H1 (cell line): ENCODE measurements around the gene ZSCAN10. TPM values are rescaled to one million over a fixed set of nuclear protein-coding genes. Genes with fewer than 3 reads are reported as not detected.

Experiments used
- CTCF ChIA-PET: fragments of 300-600 bp; sonication (Branson Sonifier 250); formaldehyde crosslinking; loops from one replicate; lab custom pipeline; 2021; ENCODE audit not compliant: partially characterized antibody; lab: Charles Lee
- POLR2A ChIA-PET: fragments of 300-600 bp; sonication (Branson Sonifier 250); formaldehyde crosslinking; loops from one replicate; lab custom pipeline; 2021; ENCODE audit warnings: inconsistent platforms; ENCODE audit not compliant: partially characterized antibody; lab: Charles Lee
- DNase-seq, 2 experiments: peaks; one replicate each; pipeline versions ENCODE4 v3.0.0 to v3.0.0-alpha.2; 2010 to 2022; ENCODE audit warnings: low spot score in 2 of 2, low read depth in 1 of 2, mixed read lengths in 1 of 2
- FAIRE-seq: peaks from 2 replicates; lab custom pipeline; 2011; peaks lifted over from hg19 to GRCh38; lab: Jason Lieb, UNC
- H2AFZ ChIP-seq: 2 replicates; pipeline ENCODE4 v1.8.1; 2012; ENCODE audit warnings: low read length, inconsistent platforms
- H2AK5ac ChIP-seq: 2 replicates; pipeline ENCODE4 v1.6.1; 2013; ENCODE audit warnings: low read depth, low read length
- H2BK120ac ChIP-seq: replicated peaks from 2 replicates; pipeline ENCODE3; 2013; ENCODE audit warnings: low read depth, low read length, inconsistent platforms
- H2BK12ac ChIP-seq: 2 replicates; pipeline ENCODE4 v1.6.1; 2013; ENCODE audit warnings: low read depth, low read length
- H2BK15ac ChIP-seq: 2 replicates; pipeline ENCODE4 v1.6.1; 2013; ENCODE audit warnings: low read length
- H2BK20ac ChIP-seq: 2 replicates; pipeline ENCODE4 v1.6.1; 2013; ENCODE audit warnings: low read length
- H2BK5ac ChIP-seq: 2 replicates; pipeline ENCODE4 v1.6.1; 2013; ENCODE audit warnings: low read depth, low read length
- H3K14ac ChIP-seq: 2 replicates; pipeline ENCODE4 v1.6.1; 2013; ENCODE audit warnings: inconsistent platforms; ENCODE audit not compliant: insufficient read length
- H3K18ac ChIP-seq: 2 replicates; pipeline ENCODE4 v1.6.1; 2013; ENCODE audit warnings: low read length; ENCODE audit errors: extremely low read depth
- H3K23ac ChIP-seq: 2 replicates; pipeline ENCODE4 v1.6.1; 2013; ENCODE audit warnings: inconsistent platforms; ENCODE audit not compliant: insufficient read length
- H3K23me2 ChIP-seq: 2 replicates; pipeline ENCODE4 v1.6.1; 2013; ENCODE audit warnings: low read depth, low read length
- H3K27ac ChIP-seq: 2 replicates; pipeline ENCODE4 v1.6.1; 2011; ENCODE audit warnings: low read depth, low read length, inconsistent platforms
- H3K27me3 ChIP-seq, 4 experiments: replicated peaks in 1 of 4; 1 replicate in 1 of 4; 2 replicates in 3 of 4; pipeline versions ENCODE4 v1.6.1 to v1.8.1; 2011 to 2013; ENCODE audit warnings: low read length in 3 of 4, mild to moderate bottlenecking in 3 of 4, inconsistent platforms in 2 of 4, mixed read lengths in 2 of 4, moderate library complexity in 1 of 4; ENCODE audit not compliant: control insufficient read depth in 3 of 4, insufficient read depth in 3 of 4; ENCODE audit errors: extremely low read depth in 1 of 4
- H3K36me3 ChIP-seq, 4 experiments: 2 replicates each; pipeline versions ENCODE4 v1.6.1 to v1.8.1; 2011 to 2013; ENCODE audit warnings: mild to moderate bottlenecking in 4 of 4, low read length in 3 of 4, moderate library complexity in 2 of 4, control low read depth in 1 of 4, inconsistent platforms in 1 of 4; ENCODE audit not compliant: insufficient read depth in 4 of 4, control insufficient read depth in 2 of 4
- H3K4ac ChIP-seq: replicated peaks from 2 replicates; pipeline ENCODE3; 2013; ENCODE audit warnings: low read length, low read depth, mixed read lengths, inconsistent platforms; ENCODE audit not compliant: insufficient read length
- H3K4me1 ChIP-seq, 4 experiments: replicated peaks in 1 of 4; 1 replicate in 1 of 4; 2 replicates in 3 of 4; pipeline versions ENCODE4 v1.6.1 to v1.8.1; 2011 to 2013; ENCODE audit warnings: low read length in 3 of 4, inconsistent platforms in 2 of 4, mixed read lengths in 1 of 4; ENCODE audit not compliant: insufficient read depth in 4 of 4, control insufficient read depth in 3 of 4
- H3K4me2 ChIP-seq, 2 experiments: 2 replicates each; pipeline versions ENCODE4 v1.6.1 to v1.8.1; 2011 to 2013; ENCODE audit warnings: low read depth in 2 of 2, low read length in 2 of 2, control low read depth in 1 of 2, inconsistent platforms in 1 of 2, mild to moderate bottlenecking in 1 of 2; ENCODE audit not compliant: insufficient read depth in 1 of 2
- H3K4me3 ChIP-seq, 4 experiments: fragments of 200-600, 300-600 bp in 1 of 4; sonication (generic), shearing (Covaris generic), sonication (Bioruptor Twin) in 1 of 4; 2 replicates each; pipeline versions ENCODE4 v1.5.1 to v1.8.1; 2011 to 2016; ENCODE audit warnings: low read length in 4 of 4, low read depth in 3 of 4, control low read depth in 2 of 4, inconsistent platforms in 2 of 4, mild to moderate bottlenecking in 2 of 4, mixed read lengths in 1 of 4, moderate library complexity in 1 of 4; ENCODE audit not compliant: insufficient read depth in 2 of 4; ENCODE audit errors: extremely low read depth in 1 of 4
- H3K56ac ChIP-seq: replicated peaks from 2 replicates; pipeline ENCODE3; 2013; ENCODE audit warnings: low read depth, mild to moderate bottlenecking, mixed read lengths, low read length, inconsistent platforms; ENCODE audit not compliant: insufficient read length
- H3K79me1 ChIP-seq: 2 replicates; pipeline ENCODE4 v1.6.1; 2013; ENCODE audit warnings: low read depth, low read length, control low read depth
- H3K79me2 ChIP-seq, 2 experiments: 2 replicates each; pipeline versions ENCODE4 v1.6.1 to v1.8.1; 2012 to 2013; ENCODE audit warnings: low read length in 2 of 2, mild to moderate bottlenecking in 2 of 2, inconsistent platforms in 1 of 2; ENCODE audit not compliant: insufficient read depth in 2 of 2, control insufficient read depth in 1 of 2
- H3K9ac ChIP-seq, 4 experiments: replicated peaks in 1 of 4; 1 replicate in 1 of 4; 2 replicates in 3 of 4; pipeline versions ENCODE4 v1.6.1 to v1.8.1; 2011 to 2013; ENCODE audit warnings: low read depth in 3 of 4, low read length in 3 of 4, control low read depth in 2 of 4, mild to moderate bottlenecking in 2 of 4, moderate library complexity in 2 of 4, inconsistent platforms in 1 of 4; ENCODE audit errors: extremely low read depth in 1 of 4
- H3K9me3 ChIP-seq, 2 experiments: 2 replicates each; pipeline versions ENCODE4 v1.6.1 to v1.8.1; 2012 to 2013; ENCODE audit warnings: mild to moderate bottlenecking in 2 of 2, moderate library complexity in 2 of 2, control low read depth in 1 of 2, inconsistent platforms in 1 of 2, low read depth in 1 of 2, low read length in 1 of 2, mixed read lengths in 1 of 2; ENCODE audit not compliant: insufficient read depth in 2 of 2
- H4K20me1 ChIP-seq, 2 experiments: replicated peaks in 1 of 2; 2 replicates each; pipeline versions ENCODE3 to v1.8.1; 2011 to 2013; ENCODE audit warnings: inconsistent platforms in 2 of 2, low read length in 2 of 2, mild to moderate bottlenecking in 1 of 2; ENCODE audit not compliant: insufficient read depth in 2 of 2, control insufficient read depth in 1 of 2
- H4K5ac ChIP-seq: 2 replicates; pipeline ENCODE4 v1.6.1; 2013; ENCODE audit warnings: low read length, low read depth, mixed read lengths, inconsistent platforms; ENCODE audit not compliant: insufficient read length
- H4K8ac ChIP-seq: 2 replicates; pipeline ENCODE4 v1.8.0; 2013; ENCODE audit warnings: mild to moderate bottlenecking, moderate library complexity, low read length, inconsistent platforms; ENCODE audit not compliant: insufficient read depth; ENCODE audit errors: extremely low read depth
- H4K91ac ChIP-seq: replicated peaks from 2 replicates; pipeline ENCODE3; 2013; ENCODE audit warnings: low read length, mixed read lengths, inconsistent platforms; ENCODE audit not compliant: insufficient read length
- RXRA ChIP-seq: IDR thresholded peaks from 2 replicates; pipeline ENCODE4 v1.6.1; 2011; ENCODE audit warnings: low read depth, mild to moderate bottlenecking, low read length, moderate library complexity; ENCODE audit not compliant: insufficient read depth
- SUZ12 ChIP-seq: fragments of 200-600 bp; sonication (generic); IDR thresholded peaks from 2 replicates; pipeline ENCODE4 v1.6.1; 2012; ENCODE audit warnings: mild to moderate bottlenecking, inconsistent platforms, low read length, moderate library complexity, mixed read lengths
- WGBS, 2 experiments: shearing (Covaris generic) in 1 of 2; methylation state at CpG; one replicate each; pipeline versions ENCODE4 v1.1.6 to v1.1.7; 2013 to 2015; ENCODE audit warnings: low lambda C conversion rate in 2 of 2, mixed read lengths in 2 of 2, inconsistent platforms in 1 of 2, low coverage in 1 of 2, missing lambda C conversion rate in 1 of 2; ENCODE audit not compliant: insufficient replicate concordance in 2 of 2, insufficient coverage in 1 of 2, insufficient read length in 1 of 2; ENCODE audit errors: extremely low coverage in 1 of 2, missing lambda C conversion rate in 1 of 2; 5-methylcytosine and 5-hydroxymethylcytosine counted together
- polyA plus RNA-seq, 7 experiments: library from polyadenylated mRNA; depleted of rRNA in 3 of 7; stranded (reverse) in 5 of 7; unstranded in 2 of 7; fragments of >200 nt in 5 of 7; fragments of 200-250 nt in 2 of 7; gene quantifications; 1 replicate in 5 of 7; 2 replicates in 1 of 7; 4 replicates in 1 of 7; pipeline versions ENCODE4 v1.2.1 to v1.2.3, GENCODE V29; 2011 to 2013; ENCODE audit warnings: missing spikeins in 2 of 7, mixed read lengths in 2 of 7
- total RNA-seq: library from RNA; stranded (reverse); fragmentation: NEBNext Ultra II Directional; extraction: Animal tissue kit (Norgen Biotek cat#: 25700); gene quantifications from 2 replicates; pipeline ENCODE4 v1.2.1, GENCODE V29; 2021

ZSCAN10 gene
- total and polyA plus RNA-seq, 2 of the 8 experiments (the other 6 are each of a cell fraction or from before 2014, with no cell fraction given): 209 to 314 TPM

- Histone ChIP-seq H3K4ac (no peak overlapping the region), H2AK5ac (no peak overlapping the region), H4K5ac (no peak overlapping the region), H3K27ac (no peak overlapping the region), H2BK5ac (no peak overlapping the region), H4K91ac (no peak overlapping the region), H3K79me2 (peaks cover 0 to 3% of the 10 kb centered on the region in 2 experiments; a peak in 2 of 4 replicates), H2BK120ac (no peak overlapping the region), H3K4me3 (no peak overlapping the region), H3K4me1 (peaks cover 0 to 6% (median 1%) of the 10 kb centered on the region in 4 experiments; a peak in 2 of 7 replicates), H3K36me3 (peaks cover 0 to 27% (median 16%) of the 10 kb centered on the region in 4 experiments; a peak in 7 of 8 replicates), H3K18ac (no peak overlapping the region), H2BK20ac (no peak overlapping the region), H3K14ac (no peak overlapping the region), H3K79me1 (no peaks in the 10 kb centered on the region), H2BK15ac (no peak overlapping the region), H3K4me2 (no peak overlapping the region), H4K8ac (no peak overlapping the region), H2BK12ac (no peak overlapping the region), H2AFZ (no peak overlapping the region), H3K56ac (no peak overlapping the region), H3K27me3 (no peaks in the 10 kb centered on the region), H3K9ac (no peak overlapping the region), H3K23me2 (peaks cover 3% of the 10 kb centered on the region; the same call in 1 of the 2 replicates), H3K9me3 (no peaks in the 10 kb centered on the region), H4K20me1 (peaks cover 0 to 10% of the 10 kb centered on the region in 2 experiments), H3K23ac (no peak overlapping the region)
- DNase-seq (no peak), FAIRE-seq (no peak)
- POLR2A ChIA-PET: interaction anchor here (1.0 to 7.2 kb wide), 4 partner anchors 9 to 98 kb away, joined by 3 to 168 read pairs (median 24); partner anchors contain the start of genes TNFRSF12A and ZSCAN10
- WGBS, 2 experiments: 96% methylated on average over 18 of the region's 20 CpGs; no CpG with 5 or more reads in 1 of the 2 experiments
- CTCF ChIA-PET: interaction anchor here (0.7 to 36.8 kb wide), 5 partner anchors 14 to 842 kb away, joined by 3 to 619 read pairs (median 18); partner anchors contain the start of genes ZNF213 and ZSCAN10
- TF ChIP-seq SUZ12 (no peak), RXRA (no peak)
Measured at GRCh38 chr16:3118846-3119245, 19.8 kb upstream of the ZSCAN10 start.
